GM19395 (cell line): ENCODE results near the gene GIGYF2.

Source experiments
- ATAC-seq: cut with Tn5 transposase; IDR thresholded peaks from one replicate; pipeline ENCODE4 v1.9.1; 2021; ENCODE audit warnings: mild to moderate bottlenecking, moderate library complexity; ENCODE audit not compliant: unreplicated experiment

GIGYF2 gene

GRCh38 chr2:232877940-232878511 is 180.9 kb downstream of the GIGYF2 start:
- ATAC-seq: no peak

GRCh38 chr2:232878855-232879617 is 181.9 kb downstream of the GIGYF2 start:
- ATAC-seq: no peak

DNA sequence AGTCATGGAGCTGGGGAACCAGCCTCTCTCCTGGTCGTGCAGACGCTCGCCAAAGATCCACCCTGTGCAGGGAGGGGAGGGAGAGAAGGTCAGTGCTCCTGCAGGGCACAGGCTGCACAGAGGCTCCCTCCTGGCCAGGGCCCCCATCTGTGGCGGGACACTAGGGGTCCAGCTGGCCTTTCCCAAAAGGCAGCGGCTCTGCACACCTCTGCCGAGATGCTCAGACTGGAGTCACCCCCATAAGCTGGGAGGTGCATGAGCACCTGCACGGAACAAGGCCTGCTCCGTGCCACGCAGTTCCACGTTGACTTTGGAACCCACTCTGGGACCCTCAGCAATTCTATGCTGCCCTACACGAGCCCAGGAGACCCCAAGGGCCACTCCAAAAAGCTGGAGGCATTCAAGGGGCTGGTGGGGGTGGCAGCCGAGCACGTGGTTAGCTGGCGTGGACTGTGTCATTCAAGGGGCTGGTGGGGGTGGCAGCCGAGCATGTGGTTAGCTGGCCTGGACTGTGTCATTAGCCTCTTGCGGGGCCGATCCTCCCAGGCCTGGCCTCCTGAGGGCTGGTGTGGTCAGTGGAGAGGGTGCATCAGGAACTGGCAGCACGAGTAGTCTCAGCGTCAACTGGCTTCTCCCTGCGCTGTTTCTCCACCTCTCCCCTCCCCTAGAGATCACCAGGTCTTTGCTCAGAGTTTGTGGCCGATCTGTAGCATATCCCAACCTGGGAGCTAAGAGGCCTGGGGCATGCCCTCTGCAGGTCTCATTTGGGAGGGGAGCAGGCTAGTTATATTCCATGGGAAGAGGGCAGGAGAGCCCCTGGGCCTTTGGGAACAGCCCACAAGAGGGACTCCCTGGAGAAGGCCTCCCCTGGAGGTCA is 182.7 kb downstream of the GIGYF2 start:
- ATAC-seq: no peak

DNA sequence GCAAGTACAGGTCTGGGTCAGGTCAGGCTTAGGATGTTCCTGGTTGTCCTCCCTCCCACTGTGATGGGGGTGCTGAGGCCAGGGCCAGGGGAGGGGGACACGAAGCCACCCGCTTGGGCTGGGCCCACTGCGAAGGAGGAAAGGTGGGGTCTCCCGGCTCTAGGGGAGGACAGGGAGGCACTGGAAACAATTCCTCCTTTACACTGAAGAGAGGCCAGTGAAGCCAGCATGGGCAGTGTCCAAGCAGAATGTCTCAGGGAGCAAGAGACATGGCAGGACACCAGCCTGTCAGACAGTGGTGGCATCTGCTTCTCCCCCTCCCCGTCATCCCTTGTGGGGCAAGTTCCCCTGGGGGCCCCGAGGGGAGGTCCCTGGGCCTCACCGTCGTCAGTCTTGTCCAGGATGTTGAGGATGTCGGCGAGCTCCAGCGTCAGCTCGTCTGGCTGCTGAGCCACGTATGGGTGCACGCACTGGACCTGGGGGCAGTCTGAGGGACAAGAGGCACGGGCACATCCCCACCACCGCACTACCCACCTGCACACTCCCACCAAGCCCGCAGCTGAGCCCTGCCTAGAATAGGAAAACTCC is 183.7 kb downstream of the GIGYF2 start:
- ATAC-seq: no peak

- ATAC-seq: no peak
Measured at GRCh38 chr2:232882085-232882484, 185.0 kb downstream of the GIGYF2 start.

- ATAC-seq: no peak
Measured at GRCh38 chr2:232882505-232883115, 185.5 kb downstream of the GIGYF2 start.

DNA sequence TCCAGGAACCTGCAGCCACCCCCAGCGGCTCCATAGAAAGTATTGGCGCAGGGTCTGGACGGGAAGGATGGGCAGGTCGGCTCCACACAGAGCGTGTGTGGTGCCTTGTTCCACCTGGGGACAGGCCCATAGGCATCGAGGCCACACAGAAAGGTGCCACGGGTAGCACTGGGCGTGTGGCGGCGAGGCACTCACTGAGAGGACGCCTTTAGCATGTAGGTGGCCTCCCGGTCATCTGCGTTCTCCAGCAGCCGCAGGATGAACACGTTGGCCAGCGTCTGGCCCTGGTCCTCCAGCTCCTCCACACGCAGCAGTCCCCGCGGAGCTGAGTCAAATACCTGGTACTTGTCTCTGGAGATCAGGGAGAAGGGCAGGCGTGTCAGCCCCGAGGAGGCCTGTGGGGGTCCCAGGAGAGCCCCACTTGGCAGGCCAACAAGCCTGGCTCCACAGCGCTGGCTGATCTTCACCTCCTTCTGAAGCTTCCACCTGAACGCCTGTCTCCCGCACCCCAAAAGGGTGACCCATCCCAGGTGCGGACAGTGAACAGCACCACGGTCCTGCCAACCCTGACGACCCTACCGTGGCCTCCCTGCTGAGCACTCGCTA is 186.1 kb downstream of the GIGYF2 start:
- no peak for ATAC-seq

- ATAC-seq: no peak
Measured at GRCh38 chr2:232884001-232884421, 186.9 kb downstream of the GIGYF2 start.

GRCh38 chr2:232884549-232885263 is 187.6 kb downstream of the GIGYF2 start:
- ATAC-seq: no peak

- no peak for ATAC-seq
Measured at GRCh38 chr2:232885264-232885961, 188.3 kb downstream of the GIGYF2 start.

DNA sequence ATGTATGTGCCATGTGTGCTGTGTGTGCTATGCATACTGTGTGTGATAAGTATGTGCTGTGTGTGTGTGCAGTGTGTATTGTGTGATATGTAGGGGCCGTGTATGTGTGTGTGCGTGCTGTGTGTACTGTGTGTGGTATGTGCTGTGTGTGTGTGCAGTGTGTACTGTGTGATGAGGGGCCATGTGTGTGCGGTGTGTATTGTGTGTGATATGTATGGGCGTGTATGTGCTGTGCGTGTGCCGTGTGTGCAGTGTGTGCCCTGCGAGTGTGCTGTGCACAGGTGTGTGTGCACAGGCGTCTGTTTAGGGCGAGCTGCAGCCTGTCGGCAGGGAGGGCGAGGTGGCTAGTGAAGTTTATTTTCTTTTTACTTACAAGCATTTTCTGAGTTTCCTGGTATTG is 189.0 kb downstream of the GIGYF2 start:
- ATAC-seq: no peak

- no peak for ATAC-seq
Measured at GRCh38 chr2:232886632-232887031, 189.5 kb downstream of the GIGYF2 start.

DNA sequence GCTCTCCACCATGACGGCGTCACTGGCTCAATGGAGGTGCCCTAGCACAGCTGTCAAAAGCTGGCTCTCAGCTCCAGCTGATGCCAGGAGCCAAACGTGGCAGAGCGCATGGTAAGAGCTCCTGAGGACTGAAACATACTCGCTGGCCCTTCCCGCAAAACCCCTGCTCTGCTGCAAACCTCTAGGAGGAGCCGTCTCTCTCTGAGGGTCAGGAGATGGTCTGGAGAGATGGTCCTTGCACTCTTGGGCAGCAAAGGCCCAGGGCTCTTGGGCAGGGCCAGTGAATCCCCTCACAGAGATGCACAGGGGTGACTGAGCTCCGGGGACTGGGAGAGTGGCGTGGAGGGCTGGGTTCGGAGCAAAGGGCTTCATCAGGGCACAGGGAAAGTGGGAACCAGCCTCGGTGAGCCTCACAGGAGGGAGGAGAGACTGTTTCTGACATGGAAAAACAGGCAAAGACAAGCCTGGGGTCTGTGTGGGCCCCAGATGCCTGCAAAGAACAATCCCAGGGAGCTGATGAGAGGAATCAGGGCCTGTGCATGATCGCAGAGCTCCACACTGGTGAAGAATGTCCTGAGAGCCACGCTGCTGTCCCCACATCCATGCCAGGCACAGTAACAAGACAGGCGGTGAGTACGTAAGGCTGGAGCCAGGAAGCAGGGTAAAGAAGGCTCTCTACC is 190.2 kb downstream of the GIGYF2 start:
- ATAC-seq: no peak

GRCh38 chr2:232888099-232888836 is 191.1 kb downstream of the GIGYF2 start:
- ATAC-seq: no peak

DNA sequence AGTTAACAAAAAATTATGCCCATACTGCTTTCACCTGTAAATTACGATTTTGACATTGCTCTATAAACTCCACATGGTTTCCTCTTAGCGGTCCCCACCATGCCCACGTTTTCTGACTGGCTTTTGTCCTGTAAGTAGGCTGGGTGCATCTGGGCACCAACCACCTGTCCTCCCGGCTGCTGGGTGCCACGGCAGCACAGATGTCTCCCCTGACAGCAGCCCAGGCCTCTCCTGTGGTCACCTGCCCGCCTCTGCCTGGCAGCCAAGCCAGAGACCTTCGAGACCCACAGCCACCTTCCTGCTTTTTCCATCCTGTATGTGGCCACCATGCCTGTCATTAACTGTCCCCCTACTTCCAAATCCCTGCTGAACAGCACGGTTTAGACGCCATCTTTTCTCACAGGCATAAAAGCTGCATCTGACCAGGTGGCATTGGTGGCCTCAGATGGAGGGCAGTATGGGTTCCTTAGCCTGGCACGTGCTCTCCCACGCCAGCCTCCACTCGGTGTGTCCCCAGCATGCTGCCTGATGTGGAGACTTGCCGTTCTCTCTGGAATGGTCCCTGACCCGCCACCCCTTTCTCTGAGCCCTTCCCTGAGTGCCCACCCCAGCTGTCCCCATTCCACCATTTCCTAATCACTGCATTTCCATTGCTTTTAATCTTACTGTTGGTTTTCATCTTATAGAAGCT is 191.9 kb downstream of the GIGYF2 start:
- ATAC-seq: no peak

- no peak for ATAC-seq
Measured at GRCh38 chr2:232889876-232890401, 192.8 kb downstream of the GIGYF2 start.

DNA sequence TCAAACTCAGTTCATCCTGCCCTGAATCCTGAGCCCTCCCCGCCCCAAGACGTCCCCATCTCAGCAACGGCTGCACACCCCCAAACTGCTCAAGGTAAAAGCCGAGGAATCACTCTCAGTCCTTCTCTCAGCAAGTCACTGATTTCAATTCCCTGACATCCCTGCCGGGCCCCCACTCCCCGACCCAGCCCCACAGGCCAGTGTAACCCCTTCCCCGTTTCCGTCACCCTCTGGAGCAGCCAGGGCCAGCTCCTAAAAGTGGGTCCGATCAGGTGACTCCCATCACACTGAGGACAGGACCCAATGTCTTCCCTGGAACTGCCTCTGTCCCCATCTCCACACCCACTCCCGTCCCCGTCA is 193.4 kb downstream of the GIGYF2 start:
- no peak for ATAC-seq
